H1 (cell line): Measurements from ENCODE around the gene TFF2. TPM values are rescaled to one million over a fixed set of nuclear protein-coding genes. Genes with fewer than 3 reads are reported as not detected.

Experiments used
- CTCF ChIA-PET: fragments of 300-600 bp; sonication (Branson Sonifier 250); formaldehyde crosslinking; loops from one replicate; lab custom pipeline; 2021; ENCODE audit not compliant: partially characterized antibody; lab: Charles Lee
- POLR2A ChIA-PET: fragments of 300-600 bp; sonication (Branson Sonifier 250); formaldehyde crosslinking; loops from one replicate; lab custom pipeline; 2021; ENCODE audit warnings: inconsistent platforms; ENCODE audit not compliant: partially characterized antibody; lab: Charles Lee
- DNase-seq, 2 experiments: peaks; one replicate each; pipeline versions ENCODE4 v3.0.0 to v3.0.0-alpha.2; 2010 to 2022; ENCODE audit warnings: low spot score in 2 of 2, low read depth in 1 of 2, mixed read lengths in 1 of 2
- FAIRE-seq: peaks from 2 replicates; lab custom pipeline; 2011; peaks lifted over from hg19 to GRCh38; lab: Jason Lieb, UNC
- H2AFZ ChIP-seq: 2 replicates; pipeline ENCODE4 v1.8.1; 2012; ENCODE audit warnings: low read length, inconsistent platforms
- H2AK5ac ChIP-seq: 2 replicates; pipeline ENCODE4 v1.6.1; 2013; ENCODE audit warnings: low read depth, low read length
- H2BK120ac ChIP-seq: replicated peaks from 2 replicates; pipeline ENCODE3; 2013; ENCODE audit warnings: low read depth, low read length, inconsistent platforms
- H2BK12ac ChIP-seq: 2 replicates; pipeline ENCODE4 v1.6.1; 2013; ENCODE audit warnings: low read depth, low read length
- H2BK15ac ChIP-seq: 2 replicates; pipeline ENCODE4 v1.6.1; 2013; ENCODE audit warnings: low read length
- H2BK20ac ChIP-seq: 2 replicates; pipeline ENCODE4 v1.6.1; 2013; ENCODE audit warnings: low read length
- H2BK5ac ChIP-seq: 2 replicates; pipeline ENCODE4 v1.6.1; 2013; ENCODE audit warnings: low read depth, low read length
- H3K14ac ChIP-seq: 2 replicates; pipeline ENCODE4 v1.6.1; 2013; ENCODE audit warnings: inconsistent platforms; ENCODE audit not compliant: insufficient read length
- H3K18ac ChIP-seq: 2 replicates; pipeline ENCODE4 v1.6.1; 2013; ENCODE audit warnings: low read length; ENCODE audit errors: extremely low read depth
- H3K23ac ChIP-seq: 2 replicates; pipeline ENCODE4 v1.6.1; 2013; ENCODE audit warnings: inconsistent platforms; ENCODE audit not compliant: insufficient read length
- H3K23me2 ChIP-seq: 2 replicates; pipeline ENCODE4 v1.6.1; 2013; ENCODE audit warnings: low read depth, low read length
- H3K27ac ChIP-seq: 2 replicates; pipeline ENCODE4 v1.6.1; 2011; ENCODE audit warnings: low read depth, low read length, inconsistent platforms
- H3K27me3 ChIP-seq, 4 experiments: replicated peaks in 1 of 4; 1 replicate in 1 of 4; 2 replicates in 3 of 4; pipeline versions ENCODE4 v1.6.1 to v1.8.1; 2011 to 2013; ENCODE audit warnings: low read length in 3 of 4, mild to moderate bottlenecking in 3 of 4, inconsistent platforms in 2 of 4, mixed read lengths in 2 of 4, moderate library complexity in 1 of 4; ENCODE audit not compliant: control insufficient read depth in 3 of 4, insufficient read depth in 3 of 4; ENCODE audit errors: extremely low read depth in 1 of 4
- H3K36me3 ChIP-seq, 4 experiments: 2 replicates each; pipeline versions ENCODE4 v1.6.1 to v1.8.1; 2011 to 2013; ENCODE audit warnings: mild to moderate bottlenecking in 4 of 4, low read length in 3 of 4, moderate library complexity in 2 of 4, control low read depth in 1 of 4, inconsistent platforms in 1 of 4; ENCODE audit not compliant: insufficient read depth in 4 of 4, control insufficient read depth in 2 of 4
- H3K4ac ChIP-seq: replicated peaks from 2 replicates; pipeline ENCODE3; 2013; ENCODE audit warnings: low read length, low read depth, mixed read lengths, inconsistent platforms; ENCODE audit not compliant: insufficient read length
- H3K4me1 ChIP-seq, 4 experiments: replicated peaks in 1 of 4; 1 replicate in 1 of 4; 2 replicates in 3 of 4; pipeline versions ENCODE4 v1.6.1 to v1.8.1; 2011 to 2013; ENCODE audit warnings: low read length in 3 of 4, inconsistent platforms in 2 of 4, mixed read lengths in 1 of 4; ENCODE audit not compliant: insufficient read depth in 4 of 4, control insufficient read depth in 3 of 4
- H3K4me2 ChIP-seq, 2 experiments: 2 replicates each; pipeline versions ENCODE4 v1.6.1 to v1.8.1; 2011 to 2013; ENCODE audit warnings: low read depth in 2 of 2, low read length in 2 of 2, control low read depth in 1 of 2, inconsistent platforms in 1 of 2, mild to moderate bottlenecking in 1 of 2; ENCODE audit not compliant: insufficient read depth in 1 of 2
- H3K4me3 ChIP-seq, 4 experiments: fragments of 200-600, 300-600 bp in 1 of 4; sonication (generic), shearing (Covaris generic), sonication (Bioruptor Twin) in 1 of 4; 2 replicates each; pipeline versions ENCODE4 v1.5.1 to v1.8.1; 2011 to 2016; ENCODE audit warnings: low read length in 4 of 4, low read depth in 3 of 4, control low read depth in 2 of 4, inconsistent platforms in 2 of 4, mild to moderate bottlenecking in 2 of 4, mixed read lengths in 1 of 4, moderate library complexity in 1 of 4; ENCODE audit not compliant: insufficient read depth in 2 of 4; ENCODE audit errors: extremely low read depth in 1 of 4
- H3K56ac ChIP-seq: replicated peaks from 2 replicates; pipeline ENCODE3; 2013; ENCODE audit warnings: low read depth, mild to moderate bottlenecking, mixed read lengths, low read length, inconsistent platforms; ENCODE audit not compliant: insufficient read length
- H3K79me1 ChIP-seq: 2 replicates; pipeline ENCODE4 v1.6.1; 2013; ENCODE audit warnings: low read depth, low read length, control low read depth
- H3K79me2 ChIP-seq, 2 experiments: 2 replicates each; pipeline versions ENCODE4 v1.6.1 to v1.8.1; 2012 to 2013; ENCODE audit warnings: low read length in 2 of 2, mild to moderate bottlenecking in 2 of 2, inconsistent platforms in 1 of 2; ENCODE audit not compliant: insufficient read depth in 2 of 2, control insufficient read depth in 1 of 2
- H3K9ac ChIP-seq, 4 experiments: replicated peaks in 1 of 4; 1 replicate in 1 of 4; 2 replicates in 3 of 4; pipeline versions ENCODE4 v1.6.1 to v1.8.1; 2011 to 2013; ENCODE audit warnings: low read depth in 3 of 4, low read length in 3 of 4, control low read depth in 2 of 4, mild to moderate bottlenecking in 2 of 4, moderate library complexity in 2 of 4, inconsistent platforms in 1 of 4; ENCODE audit errors: extremely low read depth in 1 of 4
- H3K9me3 ChIP-seq, 2 experiments: 2 replicates each; pipeline versions ENCODE4 v1.6.1 to v1.8.1; 2012 to 2013; ENCODE audit warnings: mild to moderate bottlenecking in 2 of 2, moderate library complexity in 2 of 2, control low read depth in 1 of 2, inconsistent platforms in 1 of 2, low read depth in 1 of 2, low read length in 1 of 2, mixed read lengths in 1 of 2; ENCODE audit not compliant: insufficient read depth in 2 of 2
- H4K20me1 ChIP-seq, 2 experiments: replicated peaks in 1 of 2; 2 replicates each; pipeline versions ENCODE3 to v1.8.1; 2011 to 2013; ENCODE audit warnings: inconsistent platforms in 2 of 2, low read length in 2 of 2, mild to moderate bottlenecking in 1 of 2; ENCODE audit not compliant: insufficient read depth in 2 of 2, control insufficient read depth in 1 of 2
- H4K5ac ChIP-seq: 2 replicates; pipeline ENCODE4 v1.6.1; 2013; ENCODE audit warnings: low read length, low read depth, mixed read lengths, inconsistent platforms; ENCODE audit not compliant: insufficient read length
- H4K8ac ChIP-seq: 2 replicates; pipeline ENCODE4 v1.8.0; 2013; ENCODE audit warnings: mild to moderate bottlenecking, moderate library complexity, low read length, inconsistent platforms; ENCODE audit not compliant: insufficient read depth; ENCODE audit errors: extremely low read depth
- H4K91ac ChIP-seq: replicated peaks from 2 replicates; pipeline ENCODE3; 2013; ENCODE audit warnings: low read length, mixed read lengths, inconsistent platforms; ENCODE audit not compliant: insufficient read length
- JUN ChIP-seq: IDR thresholded peaks from 2 replicates; pipeline ENCODE4 v1.6.1; 2011; ENCODE audit warnings: low read depth, mild to moderate bottlenecking, improper control_type of control experiment, low read length
- NRF1 ChIP-seq: IDR thresholded peaks from 2 replicates; pipeline ENCODE4 v1.6.1; 2011; ENCODE audit warnings: mild to moderate bottlenecking, low read depth, low read length, improper control_type of control experiment
- YY1 ChIP-seq: IDR thresholded peaks from 2 replicates; pipeline ENCODE4 v1.6.1; 2011; ENCODE audit warnings: low read depth, mild to moderate bottlenecking, low read length
- WGBS, 2 experiments: shearing (Covaris generic) in 1 of 2; methylation state at CpG; one replicate each; pipeline versions ENCODE4 v1.1.6 to v1.1.7; 2013 to 2015; ENCODE audit warnings: low lambda C conversion rate in 2 of 2, mixed read lengths in 2 of 2, inconsistent platforms in 1 of 2, low coverage in 1 of 2, missing lambda C conversion rate in 1 of 2; ENCODE audit not compliant: insufficient replicate concordance in 2 of 2, insufficient coverage in 1 of 2, insufficient read length in 1 of 2; ENCODE audit errors: extremely low coverage in 1 of 2, missing lambda C conversion rate in 1 of 2; 5-methylcytosine and 5-hydroxymethylcytosine counted together
- polyA plus RNA-seq, 7 experiments: library from polyadenylated mRNA; depleted of rRNA in 3 of 7; stranded (reverse) in 5 of 7; unstranded in 2 of 7; fragments of >200 nt in 5 of 7; fragments of 200-250 nt in 2 of 7; gene quantifications; 1 replicate in 5 of 7; 2 replicates in 1 of 7; 4 replicates in 1 of 7; pipeline versions ENCODE4 v1.2.1 to v1.2.3, GENCODE V29; 2011 to 2013; ENCODE audit warnings: missing spikeins in 2 of 7, mixed read lengths in 2 of 7
- total RNA-seq: library from RNA; stranded (reverse); fragmentation: NEBNext Ultra II Directional; extraction: Animal tissue kit (Norgen Biotek cat#: 25700); gene quantifications from 2 replicates; pipeline ENCODE4 v1.2.1, GENCODE V29; 2021

TFF2 gene
- total and polyA plus RNA-seq, 2 of the 8 experiments (the other 6 are each of a cell fraction or from before 2014, with no cell fraction given), result not detected

- CTCF ChIA-PET, result interaction anchor here (1.0 to 5.0 kb wide), 15 partner anchors 8 to 106 kb away, joined by 3 to 28 read pairs (median 6); no protein-coding TSS in a partner anchor
- TF ChIP-seq JUN (no peak), NRF1 (no peak), YY1 (no peak)
Observed at GRCh38 chr21:42361286-42361685, 10.5 kb upstream of the TFF2 start.

More at GRCh38 chr21:42361286-42361685, 10.5 kb upstream of the TFF2 start:
- Histone ChIP-seq H2AK5ac (no peak overlapping the region), H3K9ac (no peak overlapping the region), H3K79me1 (no peaks in the 10 kb centered on the region; the same call in 1 of the 2 replicates), H2BK5ac (no peak overlapping the region), H3K23me2 (no peaks in the 10 kb centered on the region), H2BK120ac (no peak overlapping the region), H4K8ac (no peak overlapping the region), H3K18ac (no peak overlapping the region), H3K27me3 (no peaks in the 10 kb centered on the region), H2BK12ac (no peak overlapping the region), H3K79me2 (no peaks in the 10 kb centered on the region), H3K23ac (no peak overlapping the region), H4K5ac (no peak overlapping the region), H3K4me3 (no peak overlapping the region), H4K20me1 (no peaks in the 10 kb centered on the region), H2BK20ac (no peak overlapping the region), H3K36me3 (no peaks in the 10 kb centered on the region), H3K56ac (no peak overlapping the region), H4K91ac (no peak overlapping the region), H2BK15ac (no peak overlapping the region), H2AFZ (no peak overlapping the region), H3K27ac (no peak overlapping the region), H3K4me2 (no peak overlapping the region), H3K4ac (no peak overlapping the region), H3K9me3 (peaks cover 8 to 9% of the 10 kb centered on the region in 2 experiments), H3K4me1 (no peaks in the 10 kb centered on the region; a peak in 2 of 7 replicates), H3K14ac (no peak overlapping the region)
- POLR2A ChIA-PET, result interaction anchor here (0.6 to 1.1 kb wide), 3 partner anchors 13 to 831 kb away, joined by 3 read pairs; no protein-coding TSS in a partner anchor
- DNase-seq (no peak), FAIRE-seq (no peak)
- 66% methylated on average over 7 of the region's 7 CpGs; no CpG with 5 or more reads in 1 of the 2 experiments for WGBS, 2 experiments
